ENCODE data around the gene ZBTB7C. TPM values are rescaled to one million over a fixed set of nuclear protein-coding genes. Genes with fewer than 3 reads are reported as not detected.

Gene ZBTB7C
- polyA plus RNA-seq, 2 of the 4 experiments (the other 2 are of a cell fraction): 0.10 to 0.12 TPM

GRCh38 chr18:48179001-48179400, 230.2 kb downstream of the ZBTB7C start:
- 46% methylated on average over 3 of the region's 3 CpGs for WGBS (ENCODE audit: missing lambda C conversion rate)
- H3K4me2 ChIP-seq: no peak overlapping the region
- no peak for FAIRE-seq
- H3K4me1 ChIP-seq: no peaks in the 10 kb centered on the region
- CTCF ChIA-PET: interaction anchor here (0.9 kb wide), 1 partner anchor 148 kb away, joined by 3 read pairs; no protein-coding TSS in a partner anchor
- no peak for ATAC-seq
- H3K9me3 ChIP-seq: no peaks in the 10 kb centered on the region
- DNase-seq (ENCODE audit: low read depth in 1 of 2, low spot score in 1 of 2): no peak
- H3K4me3 ChIP-seq: no peak overlapping the region
- POLR2A ChIA-PET: no interaction called here
- TF ChIP-seq, protein P1, sequence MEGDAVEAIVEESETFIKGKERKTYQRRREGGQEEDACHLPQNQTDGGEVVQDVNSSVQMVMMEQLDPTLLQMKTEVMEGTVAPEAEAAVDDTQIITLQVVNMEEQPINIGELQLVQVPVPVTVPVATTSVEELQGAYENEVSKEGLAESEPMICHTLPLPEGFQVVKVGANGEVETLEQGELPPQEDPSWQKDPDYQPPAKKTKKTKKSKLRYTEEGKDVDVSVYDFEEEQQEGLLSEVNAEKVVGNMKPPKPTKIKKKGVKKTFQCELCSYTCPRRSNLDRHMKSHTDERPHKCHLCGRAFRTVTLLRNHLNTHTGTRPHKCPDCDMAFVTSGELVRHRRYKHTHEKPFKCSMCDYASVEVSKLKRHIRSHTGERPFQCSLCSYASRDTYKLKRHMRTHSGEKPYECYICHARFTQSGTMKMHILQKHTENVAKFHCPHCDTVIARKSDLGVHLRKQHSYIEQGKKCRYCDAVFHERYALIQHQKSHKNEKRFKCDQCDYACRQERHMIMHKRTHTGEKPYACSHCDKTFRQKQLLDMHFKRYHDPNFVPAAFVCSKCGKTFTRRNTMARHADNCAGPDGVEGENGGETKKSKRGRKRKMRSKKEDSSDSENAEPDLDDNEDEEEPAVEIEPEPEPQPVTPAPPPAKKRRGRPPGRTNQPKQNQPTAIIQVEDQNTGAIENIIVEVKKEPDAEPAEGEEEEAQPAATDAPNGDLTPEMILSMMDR (IDR thresholded peaks at IDR 0.05): no peak
- TF ChIP-seq RARB (CRISPR knock-in tag; IDR thresholded peaks at IDR 0.05) (no peak), HOXB13 (CRISPR knock-in tag; IDR thresholded peaks at IDR 0.05; ENCODE audit: low read depth) (no peak), EHF (CRISPR knock-in tag; IDR thresholded peaks at IDR 0.05) (no peak), HOXA7 (CRISPR knock-in tag; IDR thresholded peaks at IDR 0.05) (no peak), BHLHE40 (IDR thresholded peaks at IDR 0.05; ENCODE audit: low read depth, low read length) (no peak), KDM1A (IDR thresholded peaks at IDR 0.05; ENCODE audit: low read depth) (no peak), ZC3H11A (IDR thresholded peaks at IDR 0.05) (no peak), FOSL2 (IDR thresholded peaks at IDR 0.05) (no peak), FOSL2 (CRISPR knock-in tag; IDR thresholded peaks at IDR 0.05) (no peak), SMC3 (IDR thresholded peaks at IDR 0.05) (no peak), POLR2AphosphoS2 (conservative IDR thresholded peaks at IDR 0.05; ENCODE audit: low read length) (no peak)
- TF ChIP-seq, protein P2, sequence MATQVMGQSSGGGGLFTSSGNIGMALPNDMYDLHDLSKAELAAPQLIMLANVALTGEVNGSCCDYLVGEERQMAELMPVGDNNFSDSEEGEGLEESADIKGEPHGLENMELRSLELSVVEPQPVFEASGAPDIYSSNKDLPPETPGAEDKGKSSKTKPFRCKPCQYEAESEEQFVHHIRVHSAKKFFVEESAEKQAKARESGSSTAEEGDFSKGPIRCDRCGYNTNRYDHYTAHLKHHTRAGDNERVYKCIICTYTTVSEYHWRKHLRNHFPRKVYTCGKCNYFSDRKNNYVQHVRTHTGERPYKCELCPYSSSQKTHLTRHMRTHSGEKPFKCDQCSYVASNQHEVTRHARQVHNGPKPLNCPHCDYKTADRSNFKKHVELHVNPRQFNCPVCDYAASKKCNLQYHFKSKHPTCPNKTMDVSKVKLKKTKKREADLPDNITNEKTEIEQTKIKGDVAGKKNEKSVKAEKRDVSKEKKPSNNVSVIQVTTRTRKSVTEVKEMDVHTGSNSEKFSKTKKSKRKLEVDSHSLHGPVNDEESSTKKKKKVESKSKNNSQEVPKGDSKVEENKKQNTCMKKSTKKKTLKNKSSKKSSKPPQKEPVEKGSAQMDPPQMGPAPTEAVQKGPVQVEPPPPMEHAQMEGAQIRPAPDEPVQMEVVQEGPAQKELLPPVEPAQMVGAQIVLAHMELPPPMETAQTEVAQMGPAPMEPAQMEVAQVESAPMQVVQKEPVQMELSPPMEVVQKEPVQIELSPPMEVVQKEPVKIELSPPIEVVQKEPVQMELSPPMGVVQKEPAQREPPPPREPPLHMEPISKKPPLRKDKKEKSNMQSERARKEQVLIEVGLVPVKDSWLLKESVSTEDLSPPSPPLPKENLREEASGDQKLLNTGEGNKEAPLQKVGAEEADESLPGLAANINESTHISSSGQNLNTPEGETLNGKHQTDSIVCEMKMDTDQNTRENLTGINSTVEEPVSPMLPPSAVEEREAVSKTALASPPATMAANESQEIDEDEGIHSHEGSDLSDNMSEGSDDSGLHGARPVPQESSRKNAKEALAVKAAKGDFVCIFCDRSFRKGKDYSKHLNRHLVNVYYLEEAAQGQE (IDR thresholded peaks at IDR 0.05): no peak
- no peak overlapping the region for H3K27ac ChIP-seq

DNA sequence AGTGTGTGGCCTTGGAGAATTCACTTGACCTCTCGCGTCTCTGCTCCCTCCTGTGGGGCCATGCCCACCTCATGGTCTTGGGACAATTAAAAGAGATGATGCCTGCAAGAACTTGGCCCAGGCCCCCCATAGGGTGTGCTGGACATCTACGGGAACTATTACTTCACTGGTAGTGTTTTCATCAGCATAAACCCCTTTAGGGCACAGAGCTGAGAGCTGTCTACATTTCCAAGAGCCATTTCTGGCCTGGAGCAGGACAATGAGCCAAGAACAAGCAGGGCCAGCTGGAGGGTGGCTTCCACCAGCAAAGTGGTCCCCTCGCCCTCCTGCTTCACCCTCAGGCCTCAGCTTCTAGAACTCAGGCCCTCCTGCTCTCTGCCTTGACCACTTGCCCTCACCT, 232.3 kb downstream of the ZBTB7C start:
- WGBS (ENCODE audit: missing lambda C conversion rate): 78% methylated on average over 4 of the region's 4 CpGs
- ATAC-seq: no peak
- CTCF ChIA-PET: interaction anchor here (1.2 to 1.5 kb wide), 2 partner anchors 10 to 143 kb away, joined by 3 read pairs; no protein-coding TSS in a partner anchor
- no peak for FAIRE-seq
- Histone ChIP-seq H3K27ac (no peak overlapping the region), H3K9me3 (no peaks in the 10 kb centered on the region), H3K4me3 (no peak overlapping the region), H3K4me1 (no peaks in the 10 kb centered on the region), H3K4me2 (no peak overlapping the region)
- no peak for DNase-seq (ENCODE audit: low read depth in 1 of 2, low spot score in 1 of 2)
- POLR2A ChIA-PET: no interaction called here
- TF ChIP-seq BHLHE40 (IDR thresholded peaks at IDR 0.05; ENCODE audit: low read depth, low read length) (no peak), EHMT2 (IDR thresholded peaks at IDR 0.05; ENCODE audit: low read depth) (no peak), HDAC2 (IDR thresholded peaks at IDR 0.05) (no peak), ZSCAN20 (CRISPR knock-in tag; IDR thresholded peaks at IDR 0.05) (no peak), ZFP36 (IDR thresholded peaks at IDR 0.05; ENCODE audit: borderline replicate concordance, partially characterized antibody) (no peak), USF2 (IDR thresholded peaks at IDR 0.05) (no peak), MAZ (IDR thresholded peaks at IDR 0.05; ENCODE audit: borderline replicate concordance, low read depth, low read length) (no peak), HOXA7 (CRISPR knock-in tag; IDR thresholded peaks at IDR 0.05) (no peak), KDM1A (IDR thresholded peaks at IDR 0.05; ENCODE audit: low read depth) (no peak), POLR2A (IDR thresholded peaks at IDR 0.05; ENCODE audit: low read length) (no peak), RNF2 (IDR thresholded peaks at IDR 0.05; ENCODE audit: borderline replicate concordance, low read depth) (no peak), PHF8 (IDR thresholded peaks at IDR 0.05; ENCODE audit: borderline replicate concordance, low read depth) (no peak), ESRRA (IDR thresholded peaks at IDR 0.05; ENCODE audit: borderline replicate concordance, low read length) (no peak), JUNB (IDR thresholded peaks at IDR 0.05) (no peak), EHF (CRISPR knock-in tag; IDR thresholded peaks at IDR 0.05) (no peak), CEBPB (IDR thresholded peaks at IDR 0.05) (no peak), CBX8 (IDR thresholded peaks at IDR 0.05) (no peak)
- TF ChIP-seq, protein P2 (IDR thresholded peaks at IDR 0.05): no peak
- TF ChIP-seq, protein P3, sequence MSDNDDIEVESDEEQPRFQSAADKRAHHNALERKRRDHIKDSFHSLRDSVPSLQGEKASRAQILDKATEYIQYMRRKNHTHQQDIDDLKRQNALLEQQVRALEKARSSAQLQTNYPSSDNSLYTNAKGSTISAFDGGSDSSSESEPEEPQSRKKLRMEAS (IDR thresholded peaks at IDR 0.05): no peak

Data from A549 (cell line).